OCI-LY7 (cell line): ENCODE measurements around the gene OXSR1.

ENCODE experiments used
- EZH2phosphoT487 ChIP-seq: fragments of 200-600 bp; sonication (generic); IDR thresholded peaks from 2 replicates; pipeline ENCODE4 v1.6.1; 2018; ENCODE audit warnings: low read depth, borderline replicate concordance, mild to moderate bottlenecking, mixed run types, antibody characterized with exemption, low read length, moderate library complexity, mixed read lengths
- TF ChIP-seq, protein P1 (sequence below): fragments of 200-600 bp; sonication (generic); conservative IDR thresholded peaks from 2 replicates; pipeline ENCODE4 v1.5.1; 2014; ENCODE audit warnings: mild to moderate bottlenecking, antibody characterized with exemption, low read length, moderate library complexity, mixed read lengths

DNA sequence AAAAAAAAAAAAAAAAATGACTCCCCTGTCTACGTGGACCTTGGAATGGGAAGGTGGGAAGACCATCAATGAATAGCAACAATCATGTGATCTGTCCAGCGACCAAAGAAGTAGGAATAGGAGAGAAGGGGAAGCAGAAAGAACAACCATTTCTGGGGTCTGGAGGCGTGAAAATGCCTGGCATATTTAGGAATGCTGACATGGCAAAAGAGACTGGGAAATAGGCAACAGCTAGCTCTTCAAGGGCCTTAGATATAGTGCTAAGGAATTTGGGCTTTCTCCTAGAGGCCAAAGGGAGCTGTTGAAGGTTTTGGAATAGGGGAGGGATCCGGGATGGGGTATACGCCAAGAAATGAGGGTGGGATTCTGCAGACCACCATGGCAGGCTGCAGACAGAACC, 106.2 kb downstream of the OXSR1 start:
- TF ChIP-seq, protein P1, sequence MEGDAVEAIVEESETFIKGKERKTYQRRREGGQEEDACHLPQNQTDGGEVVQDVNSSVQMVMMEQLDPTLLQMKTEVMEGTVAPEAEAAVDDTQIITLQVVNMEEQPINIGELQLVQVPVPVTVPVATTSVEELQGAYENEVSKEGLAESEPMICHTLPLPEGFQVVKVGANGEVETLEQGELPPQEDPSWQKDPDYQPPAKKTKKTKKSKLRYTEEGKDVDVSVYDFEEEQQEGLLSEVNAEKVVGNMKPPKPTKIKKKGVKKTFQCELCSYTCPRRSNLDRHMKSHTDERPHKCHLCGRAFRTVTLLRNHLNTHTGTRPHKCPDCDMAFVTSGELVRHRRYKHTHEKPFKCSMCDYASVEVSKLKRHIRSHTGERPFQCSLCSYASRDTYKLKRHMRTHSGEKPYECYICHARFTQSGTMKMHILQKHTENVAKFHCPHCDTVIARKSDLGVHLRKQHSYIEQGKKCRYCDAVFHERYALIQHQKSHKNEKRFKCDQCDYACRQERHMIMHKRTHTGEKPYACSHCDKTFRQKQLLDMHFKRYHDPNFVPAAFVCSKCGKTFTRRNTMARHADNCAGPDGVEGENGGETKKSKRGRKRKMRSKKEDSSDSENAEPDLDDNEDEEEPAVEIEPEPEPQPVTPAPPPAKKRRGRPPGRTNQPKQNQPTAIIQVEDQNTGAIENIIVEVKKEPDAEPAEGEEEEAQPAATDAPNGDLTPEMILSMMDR, result no peak
- TF ChIP-seq EZH2phosphoT487, result no peak
